Measurements from ENCODE around the gene TUBA4B. TPM values are rescaled to one million over a fixed set of nuclear protein-coding genes. Genes with fewer than 3 reads are reported as not detected.
A peak's percentile ranks its signal among the peaks of the same experiment; 100 is the strongest.

Gene TUBA4B
- total RNA-seq, result 0.04 TPM
- under 1 TPM in 6 of 8 donors, not detected in 2; 0.13 to 0.56 (median 0.18) TPM for polyA plus RNA-seq (ENCODE audit: insufficient read depth in 1 of 8, insufficient read length in 8 of 8, low replicate concordance in 1 of 8)
- long read RNA-seq, donor 1, result 0 reads
- long read RNA-seq, donor 2, partial matches to known transcripts, result 9 of 9 reads
- long read RNA-seq, donor 2, other reads (novel, unspliced or antisense), result 0 of 9 reads
- long read RNA-seq, donor 3, result 0 reads
- long read RNA-seq, donor 4, result 0 reads
- long read RNA-seq, donor 5, result 0 reads
- long read RNA-seq, donor 6, result 0 reads
- long read RNA-seq, donor 7, result 0 reads
- long read RNA-seq, donor 8, partial matches to known transcripts, result 18 of 18 reads
- long read RNA-seq, donor 8, other reads (novel, unspliced or antisense), result 0 of 18 reads
- long read RNA-seq, donor 9, partial matches to known transcripts, result 57 of 57 reads
- long read RNA-seq, donor 9, other reads (novel, unspliced or antisense), result 0 of 57 reads
- long read RNA-seq, donor 10, result 0 reads
- long read RNA-seq, donor 11, partial matches to known transcripts, result 51 of 51 reads
- long read RNA-seq, donor 11, other reads (novel, unspliced or antisense), result 0 of 51 reads

- DNase-seq, result peak; percentile 62
- Histone ChIP-seq H3K4me3 (ENCODE audit: low read length) (peak within 1 kb of the TSS; percentile 60), H3K9me3 (replicated peaks; ENCODE audit: control insufficient read depth, low read depth, low read length) (no peaks in the 10 kb centered on the region), H3K27me3 (ENCODE audit: control insufficient read depth, insufficient read depth, low read length) (peaks cover 56% of the 10 kb centered on the region), H3K27ac (ENCODE audit: low read length) (peak within 1 kb of the TSS; percentile 84), H3K4me1 (ENCODE audit: control insufficient read depth, insufficient read depth, low read length) (peaks cover 48% of the 10 kb centered on the region), H3K36me3 (ENCODE audit: control insufficient read depth, insufficient read depth, low read length) (peaks cover 20% of the 10 kb centered on the region)
- whole genome bisulfite sequencing (ENCODE audit: insufficient coverage), result under 1% methylated on average over 28 of the region's 49 CpGs
Observed at GRCh38 chr2:219252900-219253752, at the start of gene TUBA4B. TSS of gene TUBA4B (plus strand) at chr2:219253243. CDS start at chr2:219253408, 165 bp downstream.

DNA sequence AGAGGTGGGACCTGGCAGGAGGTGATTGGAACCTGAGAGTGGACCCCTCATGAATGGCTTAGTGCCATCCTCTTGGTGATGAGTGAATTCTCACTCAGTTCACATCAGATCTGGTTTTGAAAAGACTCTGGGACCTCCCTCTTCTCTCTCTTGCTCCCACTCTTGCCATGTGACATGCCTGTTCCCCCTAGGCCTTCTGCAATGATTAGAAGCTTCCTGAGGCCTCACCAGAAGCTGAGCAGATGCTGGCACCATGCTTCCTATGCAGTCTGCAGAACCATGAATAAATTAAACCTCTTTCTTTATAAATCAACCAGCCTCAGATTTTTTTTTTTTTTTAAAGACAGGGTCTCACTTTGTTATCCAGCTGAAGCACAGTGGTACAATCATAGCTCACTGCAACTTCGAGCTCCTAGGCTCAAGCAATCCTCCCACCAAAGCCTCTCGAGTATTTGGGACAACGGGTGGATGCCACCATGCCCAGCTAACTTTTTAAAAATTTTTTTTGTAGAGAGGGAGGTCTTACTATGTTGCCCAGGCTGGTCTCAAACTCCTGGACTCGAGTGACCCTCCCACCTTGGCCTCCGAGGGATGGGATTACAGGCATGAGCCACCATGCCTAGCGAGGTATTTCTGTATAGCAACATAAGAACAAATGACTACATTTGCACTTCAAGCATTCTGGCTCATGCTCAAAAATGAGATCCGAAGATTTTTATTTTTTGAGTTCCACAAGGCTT lies 48.4 kb upstream of the TUBA4B start:
- no CpG with 5 or more reads among the region's 7 CpGs for WGBS (ENCODE audit: insufficient coverage)
- no peak for DNase-seq
- Histone ChIP-seq H3K36me3 (ENCODE audit: control insufficient read depth, insufficient read depth, low read length) (peaks cover 19% of the 10 kb centered on the region), H3K4me1 (ENCODE audit: control insufficient read depth, insufficient read depth, low read length) (peaks cover 22% of the 10 kb centered on the region), H3K27ac (ENCODE audit: low read length) (no peak overlapping the region), H3K9me3 (replicated peaks; ENCODE audit: control insufficient read depth, low read depth, low read length) (no peaks in the 10 kb centered on the region), H3K4me3 (ENCODE audit: low read length) (no peak overlapping the region), H3K27me3 (ENCODE audit: control insufficient read depth, insufficient read depth, low read length) (no peaks in the 10 kb centered on the region)

GRCh38 chr2:219205165-219205538 lies 47.9 kb upstream of the TUBA4B start:
- Histone ChIP-seq H3K36me3 (ENCODE audit: control insufficient read depth, insufficient read depth, low read length) (peaks cover 24% of the 10 kb centered on the region), H3K27ac (ENCODE audit: low read length) (no peak overlapping the region), H3K4me3 (ENCODE audit: low read length) (no peak overlapping the region), H3K27me3 (ENCODE audit: control insufficient read depth, insufficient read depth, low read length) (no peaks in the 10 kb centered on the region), H3K9me3 (replicated peaks; ENCODE audit: control insufficient read depth, low read depth, low read length) (no peaks in the 10 kb centered on the region), H3K4me1 (ENCODE audit: control insufficient read depth, insufficient read depth, low read length) (peaks cover 22% of the 10 kb centered on the region)
- no peak for DNase-seq
- WGBS (ENCODE audit: insufficient coverage), result no CpG with 5 or more reads among the region's 5 CpGs

- WGBS (ENCODE audit: insufficient coverage), result 18% methylated on average over 6 of the region's 7 CpGs
- peak overlapping the region; percentile 99 for H3K27ac ChIP-seq (ENCODE audit: low read length)
- H3K27me3 ChIP-seq (ENCODE audit: control insufficient read depth, insufficient read depth, low read length), result no peaks in the 10 kb centered on the region
- no peak for DNase-seq
- no peaks in the 10 kb centered on the region for H3K9me3 ChIP-seq (replicated peaks; ENCODE audit: control insufficient read depth, low read depth, low read length)
- peaks cover 31% of the 10 kb centered on the region for H3K36me3 ChIP-seq (ENCODE audit: control insufficient read depth, insufficient read depth, low read length)
- H3K4me1 ChIP-seq (ENCODE audit: control insufficient read depth, insufficient read depth, low read length), result peaks cover 22% of the 10 kb centered on the region
- H3K4me3 ChIP-seq (ENCODE audit: low read length), result peak overlapping the region; percentile 73
Observed at GRCh38 chr2:219205981-219206327, 47.1 kb upstream of the TUBA4B start.

DNA sequence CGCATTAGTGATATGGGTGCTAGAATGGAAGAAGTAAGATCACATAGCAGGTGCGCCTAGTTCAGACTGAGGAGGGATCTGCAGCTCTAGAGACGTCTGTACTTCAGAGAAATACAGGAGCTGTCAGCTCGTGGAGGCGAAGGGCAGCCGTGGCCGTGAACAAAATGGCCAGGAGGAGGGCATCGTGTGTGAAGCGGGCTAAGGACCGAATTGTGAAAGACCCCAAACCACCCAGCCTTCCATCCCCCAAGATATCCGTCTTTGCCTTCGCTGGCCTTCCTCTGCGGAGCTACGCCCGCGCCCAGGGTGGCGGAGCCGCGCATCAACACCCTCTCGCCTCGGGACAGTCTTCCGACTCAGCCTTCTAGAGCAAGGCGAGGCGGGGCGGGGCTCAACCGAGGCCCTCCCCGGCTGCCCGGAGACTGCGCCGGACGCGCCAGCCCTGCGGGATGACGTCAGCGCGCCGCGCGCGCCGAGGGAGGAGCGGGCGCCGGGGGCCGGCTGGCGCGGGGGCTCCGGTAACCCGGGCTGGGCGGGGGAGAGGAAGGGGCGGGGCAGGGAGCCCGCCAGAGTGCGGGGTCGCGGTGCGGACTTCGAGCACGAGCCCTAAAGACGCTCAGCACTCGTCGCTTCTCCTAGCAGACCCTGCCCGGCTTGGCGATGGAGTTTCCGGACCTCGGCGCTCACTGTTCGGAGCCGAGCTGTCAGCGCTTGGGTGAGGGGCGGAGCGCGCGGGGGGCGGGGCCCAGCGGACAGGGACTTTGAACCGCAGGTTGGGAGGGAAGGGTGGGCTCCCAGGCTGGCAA lies 46.5 kb upstream of the TUBA4B start, which contains the start of gene ZFAND2B:
ZFAND2B (plus strand) TSS at position 455 of the 806 bp plus-strand sequence; CDS start at position 661, 206 bp downstream.
- peak; percentile 98 for DNase-seq
- Histone ChIP-seq H3K4me3 (ENCODE audit: low read length) (peak within 1 kb of the TSS; percentile 77), H3K27ac (ENCODE audit: low read length) (peak within 1 kb of the TSS; percentile 99), H3K4me1 (ENCODE audit: control insufficient read depth, insufficient read depth, low read length) (peaks cover 22% of the 10 kb centered on the region), H3K9me3 (replicated peaks; ENCODE audit: control insufficient read depth, low read depth, low read length) (no peaks in the 10 kb centered on the region), H3K36me3 (ENCODE audit: control insufficient read depth, insufficient read depth, low read length) (peaks cover 35% of the 10 kb centered on the region), H3K27me3 (ENCODE audit: control insufficient read depth, insufficient read depth, low read length) (no peaks in the 10 kb centered on the region)
- WGBS (ENCODE audit: insufficient coverage), result under 1% methylated on average over 61 of the region's 76 CpGs

DNA sequence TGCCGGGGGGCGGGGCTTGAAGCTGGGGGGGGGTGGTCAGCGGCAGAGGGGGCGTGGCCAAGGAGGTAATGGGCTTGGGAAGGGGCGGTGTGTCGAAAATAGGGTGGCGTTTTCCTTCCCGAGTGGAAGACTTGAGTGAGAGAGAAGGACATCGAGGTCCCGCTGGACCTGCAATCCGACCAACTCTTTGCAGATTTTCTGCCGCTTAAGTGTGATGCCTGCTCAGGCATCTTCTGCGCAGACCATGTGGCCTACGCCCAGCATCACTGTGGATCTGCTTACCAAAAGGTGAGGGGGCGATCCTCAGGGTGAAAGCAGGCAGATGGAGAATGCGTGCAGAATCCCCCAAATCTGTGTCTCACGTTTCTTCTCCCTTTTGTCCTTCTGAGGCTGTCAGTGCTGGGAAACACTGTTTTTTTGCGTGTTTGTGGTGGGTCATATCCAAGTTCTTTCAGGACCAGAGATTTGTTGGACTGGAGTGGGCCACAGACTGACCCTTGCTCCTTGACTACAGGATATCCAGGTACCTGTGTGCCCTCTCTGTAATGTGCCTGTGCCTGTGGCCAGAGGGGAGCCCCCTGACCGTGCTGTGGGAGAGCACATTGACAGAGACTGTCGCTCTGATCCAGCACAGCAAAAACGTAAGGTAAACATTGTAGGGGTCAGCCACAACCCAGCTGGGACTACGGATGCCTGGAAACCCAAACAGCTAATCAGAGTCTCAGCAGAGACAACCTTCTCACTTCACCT lies 45.7 kb upstream of the TUBA4B start:
- no peaks in the 10 kb centered on the region for H3K27me3 ChIP-seq (ENCODE audit: control insufficient read depth, insufficient read depth, low read length)
- no peak for DNase-seq
- peaks cover 35% of the 10 kb centered on the region for H3K36me3 ChIP-seq (ENCODE audit: control insufficient read depth, insufficient read depth, low read length)
- H3K4me3 ChIP-seq (ENCODE audit: low read length), result peak overlapping the region; percentile 77
- peak overlapping the region; percentile 99 for H3K27ac ChIP-seq (ENCODE audit: low read length)
- peaks cover 22% of the 10 kb centered on the region for H3K4me1 ChIP-seq (ENCODE audit: control insufficient read depth, insufficient read depth, low read length)
- H3K9me3 ChIP-seq (replicated peaks; ENCODE audit: control insufficient read depth, low read depth, low read length), result no peaks in the 10 kb centered on the region
- 11% methylated on average over 15 of the region's 22 CpGs for WGBS (ENCODE audit: insufficient coverage)

- WGBS (ENCODE audit: insufficient coverage), result 68% methylated on average over 9 of the region's 17 CpGs
- H3K36me3 ChIP-seq (ENCODE audit: control insufficient read depth, insufficient read depth, low read length), result peaks cover 43% of the 10 kb centered on the region
Observed at GRCh38 chr2:219207884-219208740, 44.9 kb upstream of the TUBA4B start.

More at GRCh38 chr2:219207884-219208740, 44.9 kb upstream of the TUBA4B start:
- DNase-seq, result peak; percentile 53
- H3K4me3 ChIP-seq (ENCODE audit: low read length), result no peak overlapping the region
- H3K9me3 ChIP-seq (replicated peaks; ENCODE audit: control insufficient read depth, low read depth, low read length), result no peaks in the 10 kb centered on the region
- H3K27ac ChIP-seq (ENCODE audit: low read length), result peak overlapping the region; percentile 99
- H3K27me3 ChIP-seq (ENCODE audit: control insufficient read depth, insufficient read depth, low read length), result no peaks in the 10 kb centered on the region
- H3K4me1 ChIP-seq (ENCODE audit: control insufficient read depth, insufficient read depth, low read length), result peaks cover 22% of the 10 kb centered on the region

Data from muscle of leg (tissue), 16 donors.